GM18870 (cell line): ENCODE data around the gene CUEDC2.

ENCODE experiments used
- ATAC-seq: cut with Tn5 transposase; IDR thresholded peaks from one replicate; pipeline ENCODE4 v1.9.1; 2021; ENCODE audit warnings: moderate library complexity; ENCODE audit not compliant: unreplicated experiment

CUEDC2 gene

GRCh38 chr10:102411341-102412255, 20.8 kb downstream of the CUEDC2 start:
- ATAC-seq = no peak

DNA sequence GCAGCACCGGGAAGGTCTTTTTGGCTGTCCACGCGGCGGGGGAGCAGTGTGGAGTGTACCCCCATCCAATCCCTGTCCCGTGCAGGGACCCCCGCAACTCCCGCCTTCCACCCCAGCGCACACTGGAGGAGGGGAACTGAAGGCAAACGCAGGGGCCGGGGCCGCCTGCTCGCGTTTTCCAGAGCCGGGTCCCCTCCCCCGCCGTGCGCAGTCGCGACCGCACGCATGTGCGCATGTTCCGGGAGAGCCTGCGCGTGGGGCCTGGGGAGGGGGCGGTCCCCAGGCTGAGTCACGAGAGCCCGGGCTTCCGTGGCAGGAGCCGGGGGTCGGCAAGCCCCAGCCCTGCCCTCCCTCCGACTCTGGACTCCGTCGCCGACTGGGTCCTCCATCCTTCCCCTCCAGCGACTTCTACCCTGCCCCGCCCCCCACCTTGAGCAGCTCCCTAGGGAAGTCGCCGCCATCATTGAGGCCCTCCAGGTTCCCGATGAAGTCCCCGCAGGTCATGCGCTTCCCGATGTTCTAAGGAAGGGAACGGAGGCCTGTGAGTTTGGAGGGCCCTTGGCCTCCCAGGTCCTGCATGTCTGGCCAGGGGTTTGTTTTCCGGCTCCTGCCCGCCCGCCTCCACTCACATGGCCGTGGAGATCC, 21.8 kb downstream of the CUEDC2 start:
- ATAC-seq = no peak

- no peak for ATAC-seq
Measured at GRCh38 chr10:102409604-102410428, 22.6 kb downstream of the CUEDC2 start.

DNA sequence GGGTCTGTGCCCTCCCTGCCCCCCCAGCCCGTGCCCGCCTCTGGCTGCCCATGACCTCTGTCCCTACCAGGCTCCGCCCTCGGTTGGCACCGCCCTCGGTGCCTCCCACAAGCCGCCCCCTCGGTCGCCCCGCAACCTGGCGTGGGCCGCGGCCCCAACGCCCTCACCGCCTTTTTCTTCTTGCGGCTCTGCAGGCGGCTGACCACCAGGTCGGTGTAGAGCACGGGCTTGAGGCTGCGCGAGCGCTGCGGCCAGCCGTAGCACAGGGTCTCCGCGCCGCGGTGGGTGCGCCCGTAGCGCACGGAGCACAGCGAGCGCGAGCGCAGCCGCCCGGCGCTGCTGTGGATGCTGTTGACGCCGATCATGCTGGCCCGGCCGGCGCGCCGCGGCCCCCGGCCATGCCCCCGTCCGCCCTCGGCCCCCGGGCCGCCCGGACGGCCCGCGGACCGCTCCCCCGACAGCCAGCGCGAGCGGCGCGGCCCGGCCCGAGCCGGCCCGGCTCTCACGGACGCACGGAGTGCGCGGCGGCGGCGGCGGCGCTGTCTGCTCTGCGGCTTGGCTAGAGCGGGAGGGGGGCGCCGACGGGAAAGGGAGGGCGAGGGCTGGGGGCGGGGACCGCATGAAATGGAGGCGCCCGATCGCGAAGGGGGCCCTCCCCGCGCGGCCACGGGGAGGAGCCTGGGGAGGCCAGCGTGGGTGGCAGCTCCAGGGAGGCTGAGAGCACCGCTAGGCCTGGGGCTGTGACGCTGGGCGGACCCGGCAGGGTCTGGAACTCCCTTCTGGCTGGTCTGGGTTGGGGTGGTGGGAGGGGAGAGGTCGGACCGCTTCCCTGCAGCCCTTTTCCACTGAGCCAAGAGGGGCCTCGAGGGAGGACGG, 23.4 kb downstream of the CUEDC2 start:
- no peak for ATAC-seq

GRCh38 chr10:102408131-102408727, 24.1 kb downstream of the CUEDC2 start:
- ATAC-seq = no peak

DNA sequence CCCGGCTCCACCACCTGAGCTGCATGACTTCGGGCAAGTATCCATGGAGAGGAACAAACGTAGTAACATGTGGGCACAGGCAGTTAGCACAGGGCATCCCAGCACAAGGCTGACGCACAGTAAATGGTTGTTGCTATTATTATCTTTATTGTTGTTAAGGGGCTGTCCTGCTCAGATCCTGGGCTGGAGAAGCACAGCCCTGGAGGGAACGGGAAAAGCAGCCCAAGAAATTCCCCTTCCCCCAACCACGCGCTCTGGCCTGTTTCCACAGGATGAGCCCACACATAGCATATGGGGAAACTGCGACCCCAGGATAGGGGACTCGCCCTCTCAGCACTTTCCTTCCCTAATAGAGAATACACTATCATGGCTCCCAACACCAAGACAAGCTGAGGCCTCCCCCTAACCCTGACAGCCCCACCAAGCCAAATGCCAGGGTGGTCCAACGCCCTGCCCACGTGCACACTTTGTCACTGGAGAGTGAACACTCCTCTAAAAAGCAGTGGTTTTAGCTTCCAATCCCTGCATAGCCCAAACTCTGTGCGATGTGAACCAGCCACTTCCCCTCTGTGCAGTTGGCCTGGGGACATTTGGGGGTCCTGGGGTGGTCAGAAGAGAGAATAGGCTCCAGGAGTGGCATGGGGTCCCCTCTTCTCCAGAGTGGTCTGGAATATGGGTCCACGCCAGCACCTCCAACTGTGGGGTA, 24.8 kb downstream of the CUEDC2 start:
- ATAC-seq = no peak

- no peak for ATAC-seq
Measured at GRCh38 chr10:102406815-102407214, 25.6 kb downstream of the CUEDC2 start.

GRCh38 chr10:102405632-102406031, 26.7 kb downstream of the CUEDC2 start:
- no peak for ATAC-seq

GRCh38 chr10:102405108-102405571, 27.2 kb downstream of the CUEDC2 start:
- ATAC-seq = no peak

- ATAC-seq = no peak
Measured at GRCh38 chr10:102404361-102405107, 27.8 kb downstream of the CUEDC2 start.

DNA sequence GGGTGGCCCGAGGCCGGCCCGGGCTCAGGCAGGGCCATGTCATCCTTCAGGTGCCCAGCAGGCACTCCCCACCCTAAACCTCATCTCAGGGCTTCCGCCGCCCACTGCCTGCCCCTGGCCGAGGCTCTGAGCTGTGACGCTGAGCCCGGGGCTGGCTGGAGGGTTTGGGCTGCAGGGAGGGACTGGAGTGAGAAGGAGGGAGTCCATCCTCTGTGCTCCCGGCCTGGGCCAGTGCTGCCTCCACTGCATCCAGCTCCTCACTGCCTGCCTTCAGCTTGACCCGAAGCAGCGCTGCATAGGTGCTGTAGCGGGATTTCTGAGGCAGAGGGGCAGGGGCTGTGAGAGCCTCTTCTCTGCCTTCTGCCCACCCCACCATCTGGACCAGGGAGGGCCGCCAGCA, 29.3 kb downstream of the CUEDC2 start:
- ATAC-seq = no peak

DNA sequence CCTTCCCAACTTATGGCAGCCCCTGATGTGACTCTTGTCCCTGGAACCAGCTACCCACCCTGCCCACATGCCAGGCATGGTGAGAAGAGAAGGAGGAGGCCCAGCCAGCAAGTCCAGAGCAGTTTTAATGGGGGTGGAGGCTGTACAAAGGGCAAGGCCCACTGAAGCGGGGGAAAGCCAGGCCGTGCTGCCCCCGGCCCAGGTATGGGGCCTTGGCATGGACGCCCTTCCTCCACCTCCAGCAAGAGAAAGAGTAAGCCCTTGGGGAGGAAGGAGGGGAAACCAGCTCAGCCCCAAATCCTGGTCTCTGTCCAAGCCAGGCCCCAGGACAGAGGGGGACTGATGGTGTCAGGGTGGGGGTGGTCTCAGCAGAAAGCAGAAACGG, 29.9 kb downstream of the CUEDC2 start:
- no peak for ATAC-seq

- no peak for ATAC-seq
Measured at GRCh38 chr10:102401735-102402511, 30.5 kb downstream of the CUEDC2 start.

DNA sequence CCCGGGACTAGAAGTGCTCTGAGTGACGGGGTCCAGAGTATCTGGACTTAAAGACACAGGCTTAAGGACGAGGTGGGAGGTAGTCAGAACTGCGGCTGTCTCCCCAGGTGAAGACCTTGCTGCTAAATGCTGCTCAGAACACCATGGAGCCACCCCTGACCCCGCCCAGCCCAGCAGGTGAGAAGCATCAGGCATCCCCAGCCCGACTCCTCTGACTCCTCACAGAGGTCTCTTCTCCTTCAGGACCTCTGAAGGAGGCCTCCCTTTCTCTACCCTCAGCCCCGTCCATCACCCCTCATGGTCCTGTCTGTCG, 31.1 kb downstream of the CUEDC2 start:
- ATAC-seq = no peak

DNA sequence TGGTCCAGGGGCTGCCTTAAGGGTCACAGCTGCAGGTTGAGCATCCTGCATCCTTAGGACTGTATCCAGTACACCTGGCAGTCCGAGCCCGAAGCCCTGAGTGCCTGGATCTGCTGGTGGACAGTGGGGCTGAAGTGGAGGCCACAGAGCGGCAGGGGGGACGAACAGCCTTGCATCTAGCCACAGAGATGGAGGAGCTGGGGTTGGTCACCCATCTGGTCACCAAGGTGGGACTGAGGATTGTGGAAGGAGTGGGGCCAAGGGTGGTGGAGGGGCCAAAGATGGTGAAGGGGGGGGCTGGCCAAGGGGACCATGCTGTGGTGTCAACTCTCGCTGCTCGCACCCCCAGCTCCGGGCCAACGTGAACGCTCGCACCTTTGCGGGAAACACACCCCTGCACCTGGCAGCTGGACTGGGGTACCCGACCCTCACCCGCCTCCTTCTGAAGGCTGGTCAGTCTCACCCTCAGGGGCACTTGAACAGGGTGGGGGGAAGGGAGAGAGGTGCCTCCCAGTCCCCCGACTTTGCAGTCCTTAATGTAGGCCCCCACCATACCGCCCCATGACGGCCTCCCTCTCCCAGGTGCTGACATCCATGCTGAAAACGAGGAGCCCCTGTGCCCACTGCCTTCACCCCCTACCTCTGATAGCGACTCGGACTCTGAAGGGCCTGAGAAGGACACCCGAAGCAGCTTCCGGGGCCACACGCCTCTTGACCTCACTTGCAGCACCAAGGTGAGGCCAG, 31.6 kb downstream of the CUEDC2 start:
- no peak for ATAC-seq

DNA sequence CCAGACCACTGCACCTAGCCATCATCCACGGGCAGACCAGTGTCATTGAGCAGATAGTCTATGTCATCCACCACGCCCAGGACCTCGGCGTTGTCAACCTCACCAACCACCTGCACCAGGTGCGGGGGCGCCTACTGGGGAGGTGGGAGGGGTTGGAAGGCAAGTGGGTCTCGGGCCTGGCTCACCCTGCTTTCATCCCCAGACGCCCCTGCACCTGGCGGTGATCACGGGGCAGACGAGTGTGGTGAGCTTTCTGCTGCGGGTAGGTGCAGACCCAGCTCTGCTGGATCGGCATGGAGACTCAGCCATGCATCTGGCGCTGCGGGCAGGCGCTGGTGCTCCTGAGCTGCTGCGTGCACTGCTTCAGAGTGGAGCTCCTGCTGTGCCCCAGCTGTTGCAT, 32.3 kb downstream of the CUEDC2 start:
- no peak for ATAC-seq

GRCh38 chr10:102399217-102400021, 33.0 kb downstream of the CUEDC2 start:
- no peak for ATAC-seq
